ENCODE data around the gene EHD3. TPM values are rescaled to one million over a fixed set of nuclear protein-coding genes. Genes with fewer than 3 reads are reported as not detected.

EHD3 gene
- polyA plus RNA-seq, 1 donor, result 3.6 TPM

DNA sequence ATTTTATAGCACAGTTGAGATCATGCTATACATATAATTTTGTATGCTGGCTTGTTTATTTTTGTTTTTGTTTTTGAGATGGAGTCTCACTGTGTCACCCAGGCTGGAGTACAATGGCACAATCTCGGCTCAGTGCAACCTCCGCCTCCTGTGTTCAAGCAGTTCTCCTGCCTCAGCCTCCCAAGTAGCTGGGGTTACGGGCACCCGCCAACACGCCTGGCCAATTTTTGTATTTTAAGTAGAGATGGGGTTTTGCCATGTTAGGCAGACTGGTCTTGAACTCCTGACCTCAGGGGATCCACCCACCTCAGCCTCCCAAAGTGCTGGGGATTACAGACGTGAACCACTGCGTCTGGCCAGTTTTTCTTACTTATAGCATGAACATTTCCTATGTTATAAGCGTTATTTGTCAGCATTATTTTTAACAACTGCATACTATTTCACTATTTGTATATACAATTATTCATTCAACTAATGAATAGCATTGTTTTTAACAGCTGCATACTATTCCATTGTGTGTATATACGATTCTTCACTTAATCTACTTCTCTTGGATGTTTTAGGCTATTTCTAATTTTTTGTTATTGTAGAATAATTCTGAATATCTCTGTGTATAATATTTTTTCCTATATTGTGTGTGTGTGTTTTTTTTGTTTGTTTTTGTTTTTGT, 3.5 kb downstream of the EHD3 start:
- no peak for DNase-seq

- DNase-seq, result no peak
Observed at GRCh38 chr2:31238126-31238905, 4.4 kb downstream of the EHD3 start.

DNA sequence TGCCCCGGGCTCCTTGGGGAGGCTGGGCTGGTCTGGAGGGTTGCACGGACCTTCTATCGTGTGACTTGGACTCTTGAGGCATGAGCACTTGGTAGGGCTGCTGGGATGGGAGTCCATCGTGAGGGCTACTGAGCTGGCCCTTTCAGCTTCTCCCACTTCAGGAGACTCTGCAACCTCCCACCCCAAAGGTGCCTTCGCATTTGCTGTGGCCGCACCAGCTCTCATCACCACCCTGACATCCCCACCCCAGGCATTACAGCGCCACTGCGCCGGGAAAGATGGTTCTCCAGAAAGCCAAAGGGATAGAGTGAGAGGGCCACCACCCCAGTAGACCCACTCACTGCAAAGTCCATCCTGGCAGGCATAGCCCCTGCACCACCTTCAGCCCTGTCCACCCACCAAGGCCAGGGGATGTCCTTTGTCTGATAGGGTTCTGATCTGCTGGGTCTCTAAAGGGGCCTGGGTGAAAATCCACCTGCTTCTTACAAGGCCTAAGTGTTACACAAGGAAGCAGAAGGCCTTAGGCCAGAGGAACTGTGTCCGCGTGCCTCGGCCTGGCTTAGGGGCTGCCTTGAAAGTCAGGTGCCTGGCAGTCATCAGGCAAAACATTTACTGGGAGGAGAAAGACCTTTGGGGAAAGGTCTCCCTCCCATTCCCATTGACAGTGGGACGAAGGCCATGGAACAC, 5.1 kb downstream of the EHD3 start:
- DNase-seq, result no peak

DNA sequence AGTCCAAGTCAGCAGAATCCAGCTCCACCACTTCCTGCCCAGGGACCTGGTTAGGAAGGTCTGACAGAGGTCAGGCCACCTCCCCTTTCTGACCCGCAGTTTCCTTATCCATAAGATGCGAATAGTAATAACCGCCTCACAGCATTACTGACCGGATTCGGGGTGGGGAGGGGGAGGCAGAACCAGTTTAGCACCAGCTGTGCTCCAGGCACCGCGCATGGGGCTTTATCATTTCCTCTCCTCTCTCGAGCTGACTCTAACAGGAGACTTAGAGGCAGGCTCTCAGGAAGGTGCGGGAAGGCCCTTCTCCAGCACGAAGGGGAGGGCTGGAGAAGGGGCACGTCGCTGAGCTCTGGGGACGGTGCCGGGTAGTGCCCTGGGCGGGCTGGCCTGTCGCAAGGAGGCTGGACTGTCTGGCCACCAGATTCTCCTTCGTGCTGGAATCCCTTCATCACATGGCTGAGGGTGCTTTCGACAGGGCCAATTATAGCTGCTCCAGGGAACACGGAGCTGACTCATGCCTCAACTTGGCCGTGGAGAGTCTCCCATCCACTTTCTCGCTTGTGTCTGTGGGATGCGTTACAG, 5.7 kb downstream of the EHD3 start:
- DNase-seq, result peak; percentile 42

GRCh38 chr2:31240381-31241365, 6.7 kb downstream of the EHD3 start:
- no peak for DNase-seq

GRCh38 chr2:31241625-31242270, 7.8 kb downstream of the EHD3 start:
- no peak for DNase-seq

- DNase-seq, result no peak
Observed at GRCh38 chr2:31243053-31243452, 9.1 kb downstream of the EHD3 start.

DNA sequence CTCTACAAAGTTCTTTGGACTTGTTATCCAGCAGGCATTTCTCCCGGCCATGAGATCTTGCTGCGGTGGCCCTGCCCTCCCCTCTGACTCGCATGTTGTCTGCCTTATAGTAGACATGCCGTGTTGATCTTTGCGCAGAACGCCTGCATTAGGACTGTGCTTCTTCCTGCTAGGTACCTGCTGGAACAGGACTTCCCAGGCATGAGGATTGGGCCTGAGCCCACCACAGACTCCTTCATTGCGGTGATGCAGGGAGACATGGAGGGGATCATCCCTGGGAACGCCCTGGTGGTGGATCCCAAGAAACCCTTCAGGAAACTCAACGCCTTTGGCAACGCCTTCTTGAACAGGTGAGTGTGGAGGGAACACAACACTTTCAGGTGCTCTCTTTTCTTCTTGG, 10.1 kb downstream of the EHD3 start:
- DNase-seq, result no peak

- no peak for DNase-seq
Observed at GRCh38 chr2:31246184-31246852, 12.4 kb downstream of the EHD3 start.

- no peak for DNase-seq
Observed at GRCh38 chr2:31247711-31248110, 13.8 kb downstream of the EHD3 start.

DNA sequence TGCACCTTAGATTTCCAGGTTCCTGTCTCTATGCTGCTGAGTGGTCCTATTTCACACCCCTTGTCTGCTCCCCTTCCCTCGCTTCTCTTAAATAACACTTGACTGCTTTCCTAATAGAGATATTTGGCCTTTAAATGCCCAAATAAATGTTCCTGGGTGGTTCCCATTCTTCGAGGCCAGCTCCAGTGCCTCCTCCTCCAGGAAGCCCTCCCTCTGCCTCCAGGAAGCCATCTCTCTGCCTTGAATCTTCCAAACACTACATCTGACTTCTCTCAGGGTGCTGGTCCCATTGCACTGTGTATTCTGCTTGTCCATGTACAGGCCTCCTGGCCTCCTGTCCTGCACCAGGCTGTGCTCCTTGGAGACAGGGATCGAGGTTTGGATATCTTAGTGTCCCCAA, 14.2 kb downstream of the EHD3 start:
- no peak for DNase-seq

GRCh38 chr2:31249009-31249690, 15.2 kb downstream of the EHD3 start:
- no peak for DNase-seq

DNA sequence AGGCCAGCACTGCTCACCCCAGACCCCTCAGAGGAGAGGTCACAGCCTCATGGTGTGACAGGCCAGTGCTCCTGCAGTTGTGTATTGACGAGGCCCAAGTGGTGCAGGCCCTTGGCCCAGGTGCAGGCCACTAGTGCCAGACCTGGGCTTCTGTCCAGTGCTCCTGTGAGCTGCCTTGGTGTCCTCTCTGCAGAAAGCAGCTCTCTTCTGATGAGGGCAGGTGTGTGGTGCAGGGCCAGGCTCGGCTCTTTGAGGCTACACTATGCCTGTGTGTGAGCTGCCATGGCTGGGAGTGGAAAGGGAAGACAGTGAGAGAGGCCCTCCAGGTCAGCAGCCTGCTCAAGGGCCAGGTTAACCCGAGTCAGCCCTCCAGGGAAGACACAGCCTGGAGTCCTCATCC, 17.1 kb downstream of the EHD3 start:
- DNase-seq, result no peak

DNA sequence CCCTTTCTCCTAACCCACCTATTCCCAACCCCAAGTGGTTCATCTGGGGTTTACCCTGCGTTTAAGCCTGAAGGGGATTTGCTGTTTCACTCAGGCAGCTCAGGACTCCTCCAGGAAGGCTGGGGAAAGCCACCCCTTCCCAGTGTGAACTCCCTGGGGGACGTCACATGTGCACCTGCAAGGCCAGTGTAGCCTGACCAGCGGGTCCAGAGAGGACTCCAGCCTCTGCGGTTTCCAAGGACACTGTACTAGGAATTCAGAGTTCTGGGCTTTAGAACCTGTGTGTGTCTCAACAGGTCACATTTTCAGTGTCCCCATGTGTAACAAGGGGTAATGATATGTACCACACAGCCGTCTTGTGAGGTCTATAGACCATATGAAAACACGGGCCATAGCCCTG, 17.9 kb downstream of the EHD3 start:
- no peak for DNase-seq

DNA sequence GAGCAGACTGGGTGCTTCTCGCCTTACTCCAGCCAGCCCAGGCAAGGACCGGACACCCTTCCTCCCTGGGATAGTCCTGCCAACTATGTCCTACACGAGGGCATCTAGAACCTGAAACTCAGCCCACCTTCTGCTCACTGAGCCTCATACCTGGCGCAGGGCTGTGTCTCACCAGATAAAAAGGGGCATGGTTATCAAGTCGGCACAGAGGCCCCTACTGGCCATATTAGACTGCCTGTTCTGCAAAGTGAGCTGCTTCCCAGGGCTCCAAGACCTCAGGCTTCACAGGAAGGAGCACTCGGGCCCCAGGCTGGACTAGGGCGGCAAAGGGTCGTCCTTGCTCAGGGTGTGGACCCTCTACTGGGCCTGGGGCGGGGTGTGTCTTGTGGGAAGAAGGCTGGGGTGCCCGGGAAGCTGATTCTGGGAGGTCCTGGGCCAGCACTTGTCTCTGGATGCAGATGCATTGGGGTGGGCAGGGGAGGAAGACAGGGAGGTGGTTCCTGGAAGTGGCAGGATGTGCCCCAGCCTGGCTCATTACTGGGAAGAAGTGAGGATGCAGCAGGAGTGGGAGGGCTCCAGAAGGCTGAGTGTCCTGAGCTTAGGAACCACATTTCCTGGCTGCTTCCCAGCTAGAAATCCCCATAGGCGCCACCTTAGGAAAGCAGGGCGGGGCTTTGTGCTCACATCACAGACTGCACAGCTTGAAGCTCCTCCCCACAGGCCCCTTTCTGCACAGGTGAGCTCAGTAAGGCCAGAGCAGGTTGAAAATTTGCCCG, 19.6 kb downstream of the EHD3 start:
- DNase-seq, result no peak

- no peak for DNase-seq
Observed at GRCh38 chr2:31254237-31255203, 20.6 kb downstream of the EHD3 start.

DNA sequence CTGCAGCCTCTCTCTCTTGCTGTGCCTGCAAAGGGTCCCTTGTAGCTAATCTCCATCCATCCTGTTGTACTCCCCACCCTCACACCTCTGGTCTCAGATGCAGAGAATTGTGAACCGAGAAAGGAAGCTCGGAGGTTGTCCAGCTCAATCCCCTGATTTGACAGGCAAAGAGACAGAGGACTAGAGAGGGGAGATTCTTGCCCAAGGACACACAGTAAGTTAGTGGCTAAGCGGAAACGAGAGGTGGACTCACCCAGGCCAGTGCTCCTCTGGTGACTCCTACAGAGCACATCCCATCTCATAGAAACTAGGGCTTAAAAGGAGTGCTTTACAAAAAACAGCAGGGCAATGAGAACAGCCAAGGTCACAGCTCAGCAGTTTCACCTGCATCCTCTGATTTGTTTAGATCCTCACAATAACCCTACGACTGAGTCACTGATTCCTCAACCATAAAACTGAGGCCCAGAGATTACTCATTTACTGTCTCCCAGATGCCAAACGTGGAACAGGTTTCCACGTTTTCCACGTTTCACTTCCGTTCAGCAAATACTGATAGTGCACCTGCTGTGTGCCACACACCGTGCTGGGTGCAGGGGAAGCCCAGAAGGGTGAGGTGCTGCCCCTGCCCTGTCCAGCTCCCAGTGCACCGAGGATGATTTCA, 22.1 kb downstream of the EHD3 start:
- DNase-seq, result no peak
